GM10248 (cell line): ENCODE results near the gene KCNK3.

ENCODE experiments used
- CTCF ChIA-PET: fragments of 300-600 bp; sonication (Branson Sonifier 250); formaldehyde crosslinking; extraction: SDS; loops from one replicate; lab custom pipeline; 2021; ENCODE audit warnings: antibody characterized with exemption; lab: Yijun Ruan, JAX
- POLR2A ChIA-PET: fragments of 350-650 bp; sonication (Branson Sonifier 250); formaldehyde crosslinking; extraction: SDS; loops from one replicate; lab custom pipeline; 2020; ENCODE audit warnings: antibody characterized with exemption; lab: Yijun Ruan, JAX
- DNase-seq: peaks from one replicate; pipeline ENCODE4 v3.0.0; 2012; ENCODE audit errors: extremely low spot score
- TF ChIP-seq, protein P1 (sequence below): IDR thresholded peaks from 2 replicates; pipeline ENCODE4 v1.5.1; 2012; ENCODE audit warnings: mild to moderate bottlenecking, low read depth; ENCODE audit errors: extremely low read depth, missing control alignments, control extremely low read depth

KCNK3 gene

DNA sequence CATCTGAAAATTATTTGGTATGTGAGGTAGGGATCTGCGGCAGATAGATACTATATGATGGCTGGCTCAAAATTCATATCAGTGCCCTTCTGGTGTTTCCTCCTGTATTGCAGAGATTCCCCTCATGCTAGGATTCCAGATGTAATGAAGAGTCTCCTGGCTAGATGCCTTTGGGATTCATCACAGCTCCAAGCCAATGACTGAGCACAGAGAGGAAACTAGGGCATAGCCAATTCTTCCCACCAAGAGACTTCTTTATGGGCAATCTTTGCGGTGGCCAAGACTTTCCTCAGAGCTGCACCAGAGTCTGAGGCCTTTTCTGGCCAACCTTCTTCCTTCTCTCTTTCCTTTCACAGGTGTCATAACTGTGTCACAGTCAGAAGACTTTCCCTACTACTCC lies 25.9 kb upstream of the KCNK3 start:
- DNase-seq = no peak
- ChIA-PET POLR2A (no interaction called here), CTCF (no interaction called here)
- TF ChIP-seq, protein P1, sequence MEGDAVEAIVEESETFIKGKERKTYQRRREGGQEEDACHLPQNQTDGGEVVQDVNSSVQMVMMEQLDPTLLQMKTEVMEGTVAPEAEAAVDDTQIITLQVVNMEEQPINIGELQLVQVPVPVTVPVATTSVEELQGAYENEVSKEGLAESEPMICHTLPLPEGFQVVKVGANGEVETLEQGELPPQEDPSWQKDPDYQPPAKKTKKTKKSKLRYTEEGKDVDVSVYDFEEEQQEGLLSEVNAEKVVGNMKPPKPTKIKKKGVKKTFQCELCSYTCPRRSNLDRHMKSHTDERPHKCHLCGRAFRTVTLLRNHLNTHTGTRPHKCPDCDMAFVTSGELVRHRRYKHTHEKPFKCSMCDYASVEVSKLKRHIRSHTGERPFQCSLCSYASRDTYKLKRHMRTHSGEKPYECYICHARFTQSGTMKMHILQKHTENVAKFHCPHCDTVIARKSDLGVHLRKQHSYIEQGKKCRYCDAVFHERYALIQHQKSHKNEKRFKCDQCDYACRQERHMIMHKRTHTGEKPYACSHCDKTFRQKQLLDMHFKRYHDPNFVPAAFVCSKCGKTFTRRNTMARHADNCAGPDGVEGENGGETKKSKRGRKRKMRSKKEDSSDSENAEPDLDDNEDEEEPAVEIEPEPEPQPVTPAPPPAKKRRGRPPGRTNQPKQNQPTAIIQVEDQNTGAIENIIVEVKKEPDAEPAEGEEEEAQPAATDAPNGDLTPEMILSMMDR = no peak

DNA sequence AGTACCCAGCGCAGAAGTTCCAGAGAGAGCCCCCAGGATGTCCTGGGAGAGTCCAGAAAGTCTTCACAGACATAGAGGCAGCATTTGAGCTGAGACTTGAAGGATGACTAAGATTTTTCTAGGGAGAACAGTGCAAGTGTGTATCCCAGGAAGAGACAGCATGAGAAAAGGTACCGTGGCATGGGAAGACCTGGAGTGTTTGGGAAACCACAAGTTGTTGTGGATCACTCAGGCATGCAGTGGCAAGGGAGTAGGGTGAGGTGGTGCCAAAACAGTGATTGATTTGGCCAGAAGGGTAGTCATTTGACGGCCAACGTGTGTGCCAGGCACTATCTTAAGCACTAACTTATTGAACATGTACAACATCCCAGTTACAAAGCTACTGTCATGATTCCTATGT lies 24.5 kb upstream of the KCNK3 start:
- CTCF ChIA-PET = no interaction called here
- no peak for DNase-seq
- TF ChIP-seq, protein P1 = no peak
- POLR2A ChIA-PET = no interaction called here

DNA sequence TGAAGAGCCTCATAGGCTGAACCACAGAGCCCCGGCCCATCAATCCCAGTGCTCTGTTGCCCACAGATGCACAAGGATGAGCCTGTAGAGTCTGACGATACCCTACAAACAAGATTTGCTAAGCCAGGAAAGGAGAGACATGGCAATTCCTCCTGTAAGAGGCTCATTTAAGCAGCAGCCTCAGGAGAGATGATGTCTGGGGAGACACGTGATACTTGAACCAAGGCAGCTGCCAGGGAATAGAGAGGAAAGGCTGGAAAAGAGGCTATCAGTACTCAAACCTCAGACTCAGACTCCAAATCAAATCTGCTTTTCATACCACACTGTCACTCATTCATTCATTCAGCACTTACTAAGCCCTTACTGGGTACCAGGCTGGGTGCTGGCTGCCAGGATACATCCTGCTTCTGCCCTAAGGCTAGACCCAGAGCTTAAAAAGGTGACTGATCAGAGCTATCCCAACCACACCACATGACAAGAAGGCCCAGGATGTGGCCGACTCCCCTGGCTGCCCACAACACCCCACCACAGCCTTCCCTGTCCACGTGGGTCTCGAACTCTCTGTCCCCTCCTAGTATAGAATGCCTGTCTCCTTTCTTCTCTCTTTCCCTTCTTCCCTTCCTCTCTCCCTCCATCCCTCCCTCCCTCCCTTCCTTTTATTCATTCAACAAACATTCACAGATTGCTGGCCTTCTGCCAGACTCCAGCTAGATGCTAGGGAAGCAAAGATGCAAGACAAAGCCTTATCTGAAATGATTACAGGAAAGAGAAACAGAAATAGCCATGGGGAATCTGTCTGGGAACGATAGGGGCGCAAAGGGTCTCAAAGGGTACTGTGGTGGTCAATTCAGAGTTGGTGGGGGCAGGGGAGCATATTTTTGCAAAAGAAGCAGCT lies 23.4 kb upstream of the KCNK3 start:
- CTCF ChIA-PET = interaction anchor here (2.5 kb wide), 1 partner anchor 10 kb away, joined by 7 read pairs; no protein-coding TSS in a partner anchor
- TF ChIP-seq, protein P1 = no peak
- no peak for DNase-seq
- POLR2A ChIA-PET = no interaction called here

DNA sequence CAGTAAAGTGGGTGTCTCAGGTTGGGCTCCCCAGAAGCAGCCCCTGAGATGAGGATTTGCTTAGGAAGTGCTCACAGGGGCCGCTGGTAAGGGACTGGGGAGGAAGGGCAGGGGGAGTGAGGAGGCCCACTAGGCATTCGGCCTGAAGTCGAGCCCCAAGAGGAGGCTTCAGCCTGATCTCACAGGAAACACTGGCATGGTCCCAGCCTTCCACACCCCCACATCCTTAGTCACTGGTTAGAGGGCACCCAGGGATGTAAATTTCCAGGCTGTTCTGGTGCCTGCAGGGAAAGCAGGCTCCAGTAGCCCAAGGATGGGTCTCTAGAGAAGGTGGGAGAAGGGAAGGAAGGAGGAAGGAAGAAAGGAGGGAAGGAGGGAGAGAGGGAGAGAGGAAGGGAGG lies 22.4 kb upstream of the KCNK3 start:
- CTCF ChIA-PET = interaction anchor here (2.5 kb wide), 1 partner anchor 11 kb away, joined by 7 read pairs; no protein-coding TSS in a partner anchor
- TF ChIP-seq, protein P1 = no peak
- POLR2A ChIA-PET = no interaction called here
- DNase-seq = no peak

DNA sequence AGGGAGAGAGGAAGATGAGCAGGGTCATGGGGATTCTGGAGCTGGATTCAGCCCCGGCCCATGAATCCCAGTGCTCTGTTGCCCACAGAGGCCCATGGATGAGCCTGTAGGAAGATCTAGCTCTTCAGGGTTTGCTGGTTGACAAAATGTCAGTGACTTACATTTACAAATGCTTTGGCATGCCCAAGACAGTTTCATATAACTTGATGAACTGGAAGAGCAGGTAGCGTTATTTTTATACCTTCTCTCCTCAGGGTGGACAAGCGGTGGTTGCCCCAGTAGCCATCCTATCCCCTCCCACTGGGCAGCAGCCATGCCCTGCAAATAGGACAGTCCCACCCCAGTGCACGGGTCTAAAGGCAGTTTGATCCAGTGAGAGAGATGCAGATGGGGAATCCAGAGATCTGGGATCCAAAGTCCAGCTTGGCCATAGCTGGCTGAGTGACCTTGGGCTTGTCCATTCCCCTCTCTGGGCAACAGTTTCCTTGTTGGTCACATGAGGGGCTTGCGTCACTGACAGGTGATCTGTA lies 21.5 kb upstream of the KCNK3 start:
- TF ChIP-seq, protein P1 = no peak
- ChIA-PET CTCF (interaction anchor here (2.5 kb wide), 1 partner anchor 11 kb away, joined by 7 read pairs; no protein-coding TSS in a partner anchor), POLR2A (no interaction called here)
- DNase-seq = no peak

DNA sequence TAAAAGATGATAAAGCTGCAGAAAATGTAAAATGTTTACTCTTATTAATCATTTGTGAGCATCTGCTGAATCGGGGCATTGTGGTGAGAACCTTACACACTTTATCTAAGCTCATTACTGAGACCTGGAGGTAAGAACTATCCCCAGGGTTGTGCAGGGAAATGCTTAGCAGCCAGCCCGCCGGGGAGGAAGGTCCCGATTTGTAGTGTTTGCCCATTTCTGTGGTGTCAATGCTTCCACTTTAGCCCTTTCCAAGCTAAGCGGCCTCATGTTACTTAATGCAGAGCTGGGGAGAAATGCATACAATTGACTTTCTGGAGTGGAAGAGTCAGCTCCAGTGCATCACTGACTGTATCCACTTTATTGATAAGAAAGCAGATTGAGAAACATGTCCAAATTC lies 20.8 kb upstream of the KCNK3 start:
- CTCF ChIA-PET = interaction anchor here (2.5 kb wide), 1 partner anchor 12 kb away, joined by 7 read pairs; no protein-coding TSS in a partner anchor
- DNase-seq = no peak
- TF ChIP-seq, protein P1 = no peak
- POLR2A ChIA-PET = no interaction called here
